NCI-H2081 treated with DMSO at 0.1 percent for 48 hours (cell line): ENCODE results near the gene SLC6A20.

Experiments
- DNase-seq: peaks from one replicate; lab custom pipeline; 2025; lab: John Stamatoyannopoulos, UW

The SLC6A20 gene

GRCh38 chr3:45777746-45778386 is 18.5 kb downstream of the SLC6A20 start:
- DNase-seq: no peak

GRCh38 chr3:45777111-45777745 is 19.1 kb downstream of the SLC6A20 start:
- no peak for DNase-seq

GRCh38 chr3:45776611-45777010 is 19.7 kb downstream of the SLC6A20 start:
- peak; percentile 63 for DNase-seq

GRCh38 chr3:45776301-45776595 is 20.1 kb downstream of the SLC6A20 start:
- DNase-seq: no peak

- no peak for DNase-seq
These were observed 20.6 kb downstream of the SLC6A20 start for GRCh38 chr3:45775571-45776300.

- DNase-seq: no peak
These were observed 21.5 kb downstream of the SLC6A20 start for GRCh38 chr3:45774581-45775521.

- no peak for DNase-seq
These were observed 22.5 kb downstream of the SLC6A20 start for GRCh38 chr3:45773714-45774449.

GRCh38 chr3:45773072-45773471 is 23.3 kb downstream of the SLC6A20 start:
- no peak for DNase-seq

GRCh38 chr3:45772341-45773035 is 23.8 kb downstream of the SLC6A20 start:
- DNase-seq: no peak

GRCh38 chr3:45771831-45772230 is 24.5 kb downstream of the SLC6A20 start:
- no peak for DNase-seq

GRCh38 chr3:45771166-45771775 is 25.1 kb downstream of the SLC6A20 start:
- DNase-seq: no peak

GRCh38 chr3:45765958-45766357 is 30.4 kb downstream of the SLC6A20 start:
- no peak for DNase-seq

- no peak for DNase-seq
These were observed 31.0 kb downstream of the SLC6A20 start for GRCh38 chr3:45765266-45765851.

GRCh38 chr3:45763303-45763675 is 33.0 kb downstream of the SLC6A20 start:
- DNase-seq: no peak

- DNase-seq: no peak
These were observed 33.6 kb downstream of the SLC6A20 start for GRCh38 chr3:45762647-45763302.

GRCh38 chr3:45761831-45762230 is 34.5 kb downstream of the SLC6A20 start:
- no peak for DNase-seq

GRCh38 chr3:45760878-45761711 is 35.2 kb downstream of the SLC6A20 start:
- no peak for DNase-seq

- no peak for DNase-seq
These were observed 36.5 kb downstream of the SLC6A20 start for GRCh38 chr3:45759851-45760250.

GRCh38 chr3:45758871-45759270 is 37.5 kb downstream of the SLC6A20 start:
- DNase-seq: no peak
